ENCODE data around the gene DRC1.

DRC1 gene

DNA sequence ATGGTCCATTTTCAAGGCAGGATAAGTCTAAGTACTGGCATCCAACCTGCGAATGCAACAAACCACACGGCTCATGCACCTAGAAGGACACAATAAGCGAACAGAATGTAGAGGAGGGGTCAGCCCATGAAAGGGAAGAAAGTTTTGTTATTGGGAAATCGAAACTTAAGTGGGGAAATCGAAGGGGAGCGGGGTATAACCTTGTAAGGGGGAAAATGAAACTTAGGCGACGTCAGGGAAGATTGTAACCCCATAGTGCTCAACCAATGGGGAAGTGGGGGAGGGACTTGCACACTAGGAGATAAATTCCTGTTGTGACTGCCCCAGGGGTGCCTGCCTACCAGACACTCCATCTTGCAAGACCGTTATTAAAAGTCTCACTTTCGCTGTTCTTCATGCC is 91.8 kb downstream of the DRC1 start:
- DNase-seq (ENCODE audit: low spot score): no peak

DNA sequence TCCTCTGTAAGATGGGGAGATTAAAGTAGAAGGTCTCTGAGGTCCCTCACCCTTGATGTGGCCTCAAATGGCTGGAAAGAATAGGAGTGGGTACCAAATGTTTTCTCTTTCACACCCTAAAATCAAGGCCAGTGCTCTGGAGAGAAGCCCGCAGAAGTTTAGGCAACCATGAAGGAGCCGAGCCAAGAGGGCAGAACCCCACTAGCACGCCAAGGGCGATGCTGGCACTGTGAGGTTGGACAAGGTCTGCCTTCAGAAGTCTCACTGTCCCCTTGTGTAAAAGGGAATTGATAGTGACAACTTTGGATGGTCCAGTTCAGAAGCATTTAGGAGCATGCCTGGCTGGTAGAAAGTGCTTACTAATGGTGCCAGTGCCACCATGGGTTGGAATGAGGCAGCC is 92.5 kb downstream of the DRC1 start:
- DNase-seq (ENCODE audit: low spot score): no peak

DNA sequence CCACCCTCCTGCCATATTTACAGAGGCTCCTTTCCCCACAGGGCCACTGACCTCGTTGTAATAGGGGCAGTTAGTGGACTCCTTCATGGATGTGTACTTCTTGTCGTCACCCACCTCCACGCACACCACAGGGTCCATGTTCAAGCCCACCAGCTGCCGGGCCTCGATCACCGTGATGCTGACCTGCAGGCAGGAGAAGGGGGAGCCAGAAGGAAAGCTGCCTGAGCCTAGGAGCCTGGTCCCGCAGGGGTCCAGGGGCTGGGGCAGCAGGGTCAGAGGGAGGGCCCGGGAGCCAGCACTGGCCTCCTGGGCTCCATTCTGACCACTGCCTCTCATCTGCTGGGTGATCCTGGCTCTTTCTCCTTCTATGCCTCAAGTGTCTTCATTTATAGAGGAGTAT is 93.2 kb downstream of the DRC1 start:
- no peak for DNase-seq (ENCODE audit: low spot score)

DNA sequence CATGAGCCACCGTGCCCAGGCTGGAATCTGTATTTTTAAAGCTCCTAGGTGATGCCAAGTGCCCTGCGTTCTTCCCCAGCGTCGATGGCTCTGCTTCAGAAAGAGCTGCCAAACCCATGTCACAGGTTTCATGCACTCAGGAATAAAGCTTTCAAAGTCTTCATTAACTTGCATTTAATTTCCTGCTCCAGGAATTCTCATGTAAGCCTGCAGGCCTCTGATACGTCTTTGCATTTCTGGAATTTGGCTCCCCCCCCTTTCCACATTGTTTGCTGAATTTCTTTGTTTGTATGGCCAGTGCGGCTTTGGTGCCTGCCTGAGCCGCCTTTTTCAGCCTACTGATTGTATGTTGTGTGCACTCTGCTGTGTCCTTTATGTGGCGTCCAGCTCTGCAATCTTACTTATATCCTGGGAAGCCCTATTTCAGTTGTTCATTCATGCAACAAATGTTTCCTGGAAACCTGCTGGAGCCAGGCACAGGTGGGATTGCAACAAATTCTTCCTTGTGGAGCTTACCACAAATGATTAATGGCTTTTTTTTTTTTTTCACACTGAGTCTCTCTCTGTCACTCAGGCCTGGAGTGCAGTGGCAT is 94.1 kb downstream of the DRC1 start:
- peak; percentile 70 for DNase-seq (ENCODE audit: low spot score)

DNA sequence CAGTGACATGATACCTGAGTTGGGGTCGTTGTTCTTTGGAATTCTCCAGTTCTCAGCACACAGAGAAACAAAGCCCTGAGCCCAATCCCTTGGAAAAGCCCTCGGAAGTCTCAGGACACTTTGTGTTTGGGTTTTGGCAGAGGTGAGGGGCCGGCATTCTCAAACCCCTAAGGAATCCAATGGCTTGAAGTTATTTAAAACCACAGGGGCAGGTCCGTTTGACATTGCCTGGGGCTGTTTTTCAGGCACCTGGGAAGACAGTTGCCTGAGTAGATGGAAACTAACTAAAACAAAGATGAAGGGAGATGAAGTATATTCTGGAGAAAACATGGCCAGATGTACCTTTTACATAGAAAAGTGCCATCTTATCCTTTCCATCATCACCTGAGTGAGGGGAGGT is 98.7 kb downstream of the DRC1 start:
- no peak for DNase-seq (ENCODE audit: low spot score)

DNA sequence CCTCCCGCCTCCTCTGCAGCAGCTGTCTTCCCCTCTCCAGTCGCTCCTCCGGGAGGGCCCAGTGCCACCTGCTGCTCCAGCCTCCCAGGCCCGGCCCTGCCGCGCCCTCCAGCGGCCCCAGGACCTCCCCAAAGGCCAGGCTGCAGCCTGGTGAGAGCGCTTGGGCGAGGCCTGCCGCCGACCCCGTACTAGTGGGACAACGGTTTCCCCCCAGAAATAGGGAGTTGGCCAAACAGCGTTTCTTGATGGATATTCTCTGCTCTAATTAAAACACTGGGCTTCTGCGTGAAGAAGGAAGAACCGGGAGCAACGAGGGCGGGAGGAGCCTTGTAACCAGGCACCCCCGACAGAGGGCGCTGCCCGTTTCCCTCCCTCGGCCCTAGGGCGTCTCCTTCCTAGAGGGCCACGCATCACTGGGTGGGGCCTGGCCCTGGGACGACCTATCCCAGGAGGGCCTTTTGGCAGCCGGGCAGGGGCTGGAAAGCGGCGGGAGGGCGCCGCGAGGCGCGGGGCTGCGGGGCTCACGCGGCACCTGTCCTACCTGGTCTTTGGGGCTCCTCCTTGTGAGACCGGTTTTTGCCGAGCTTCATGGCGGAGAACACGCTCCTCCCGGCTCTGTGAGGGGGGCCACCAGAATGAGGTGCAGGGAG is 101.6 kb downstream of the DRC1 start:
- DNase-seq (ENCODE audit: low spot score): peak; percentile 98

DNA sequence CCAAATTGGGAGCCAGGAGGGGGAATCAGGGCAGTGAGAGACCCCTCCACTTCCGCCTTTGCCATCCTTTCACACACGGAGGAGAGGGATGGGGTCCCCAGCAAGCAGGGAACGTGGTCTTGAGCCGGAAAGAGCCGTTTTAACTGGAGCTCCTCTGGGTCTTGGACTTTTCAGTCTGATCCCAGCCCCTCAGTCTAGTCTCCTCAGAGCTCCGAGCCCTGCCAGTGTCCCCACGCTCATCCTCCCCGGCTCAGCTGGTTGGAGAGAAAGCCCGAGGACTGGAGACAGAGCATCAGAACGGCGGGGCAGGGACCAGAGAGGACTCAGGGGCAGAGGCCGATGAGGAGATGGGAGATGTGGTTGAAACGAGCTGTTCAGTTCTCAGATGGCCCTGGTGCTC is 102.3 kb downstream of the DRC1 start:
- DNase-seq (ENCODE audit: low spot score): no peak

DNA sequence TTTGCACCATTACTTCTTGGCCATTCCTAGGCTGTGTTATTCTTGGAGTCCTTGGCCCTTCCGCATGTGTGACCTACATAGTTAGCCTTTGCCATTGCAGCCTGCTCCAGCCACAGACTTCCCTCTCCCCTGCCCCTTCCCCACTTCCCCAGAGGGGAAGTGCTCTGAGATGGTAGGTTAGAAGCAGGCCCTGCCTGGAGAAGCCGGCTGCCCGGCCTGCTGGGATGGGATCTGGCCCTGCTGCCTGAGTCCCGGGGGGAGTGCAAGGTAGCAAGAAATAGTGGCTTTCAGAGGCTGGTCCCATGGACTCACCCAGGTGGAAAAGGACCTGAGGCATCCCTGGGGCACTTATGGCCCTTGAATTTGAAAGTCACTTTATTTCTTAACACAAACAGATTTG is 104.6 kb downstream of the DRC1 start:
- DNase-seq (ENCODE audit: low spot score): no peak
